GM21619 (cell line): Measurements from ENCODE around the gene ZNF775.

ENCODE experiments used
- ATAC-seq: cut with Tn5 transposase; IDR thresholded peaks from one replicate; pipeline ENCODE4 v1.9.1; 2021; ENCODE audit not compliant: unreplicated experiment

Gene ZNF775

GRCh38 chr7:150368096-150368883 lies 10.8 kb upstream of the ZNF775 start, which contains the start of gene REPIN1:
REPIN1 (plus strand) TSS chr7:150368822; CDS start chr7:150369712, 890 bp downstream.
- peak; percentile 45 for ATAC-seq

GRCh38 chr7:150368884-150369747 lies 10.0 kb upstream of the ZNF775 start:
- peak; percentile 43 for ATAC-seq

- ATAC-seq = no peak
Measured at GRCh38 chr7:150369748-150370501, 9.2 kb upstream of the ZNF775 start.

- no peak for ATAC-seq
Measured at GRCh38 chr7:150370612-150371071, 8.5 kb upstream of the ZNF775 start.

GRCh38 chr7:150371131-150371995 lies 7.8 kb upstream of the ZNF775 start:
- ATAC-seq = no peak

GRCh38 chr7:150371996-150372270 lies 7.2 kb upstream of the ZNF775 start:
- no peak for ATAC-seq

GRCh38 chr7:150372271-150373048 lies 6.7 kb upstream of the ZNF775 start:
- ATAC-seq = no peak

GRCh38 chr7:150373049-150373801 lies 5.9 kb upstream of the ZNF775 start:
- no peak for ATAC-seq

GRCh38 chr7:150374026-150374425 lies 5.1 kb upstream of the ZNF775 start:
- no peak for ATAC-seq

GRCh38 chr7:150374472-150374871 lies 4.7 kb upstream of the ZNF775 start:
- no peak for ATAC-seq

GRCh38 chr7:150375662-150376521 lies 3.2 kb upstream of the ZNF775 start:
- no peak for ATAC-seq

- ATAC-seq = no peak
Measured at GRCh38 chr7:150376560-150376959, 2.6 kb upstream of the ZNF775 start.

- no peak for ATAC-seq
Measured at GRCh38 chr7:150377196-150377595, 1.9 kb upstream of the ZNF775 start.

GRCh38 chr7:150377635-150378034 lies 1.5 kb upstream of the ZNF775 start:
- no peak for ATAC-seq

- peak; percentile 18 for ATAC-seq
Measured at GRCh38 chr7:150378115-150378852, 846 bp upstream of the ZNF775 start.

- no peak for ATAC-seq
Measured at GRCh38 chr7:150379441-150380379, 580 bp downstream of the ZNF775 start.
